Fibroblast of peridontal ligament (primary cell): ENCODE data around the gene KRTAP1-4.
"Not testable (repeated sequence)": the region's sequence is repeated elsewhere in the genome, so short reads cannot be mapped to it uniquely, and the experiment has no call there.

Experiments
- DNase-seq: peaks from one replicate; pipeline ENCODE4 v3.0.0-alpha.2; 2010; ENCODE audit errors: extremely low read depth

Gene KRTAP1-4

DNA sequence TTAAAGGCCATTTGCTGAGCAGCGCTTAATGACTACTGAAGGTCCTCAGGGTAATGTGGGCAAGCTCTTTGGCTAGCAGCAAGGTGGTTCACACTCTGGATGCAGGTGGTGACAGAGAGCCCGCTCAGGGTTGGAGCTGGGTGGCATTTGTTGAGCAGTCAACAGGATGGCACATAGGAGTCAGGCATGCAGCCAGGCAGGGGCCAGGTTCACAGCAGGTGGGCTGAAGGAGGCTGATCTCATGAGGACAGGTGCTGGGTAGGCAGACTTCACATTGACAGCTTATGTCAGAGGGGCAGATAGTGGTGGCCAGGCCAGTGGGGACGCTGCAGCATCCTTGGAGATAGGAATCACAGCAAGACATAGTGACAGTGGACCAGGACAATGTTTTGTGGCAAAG lies 25.6 kb downstream of the KRTAP1-4 start:
- DNase-seq = no peak

- DNase-seq = peak; percentile 54
Observed at GRCh38 chr17:41003926-41004325, 26.1 kb downstream of the KRTAP1-4 start.

GRCh38 chr17:41002814-41003213 lies 27.2 kb downstream of the KRTAP1-4 start:
- DNase-seq = no peak

GRCh38 chr17:41001795-41002194 lies 28.2 kb downstream of the KRTAP1-4 start:
- DNase-seq = no peak

DNA sequence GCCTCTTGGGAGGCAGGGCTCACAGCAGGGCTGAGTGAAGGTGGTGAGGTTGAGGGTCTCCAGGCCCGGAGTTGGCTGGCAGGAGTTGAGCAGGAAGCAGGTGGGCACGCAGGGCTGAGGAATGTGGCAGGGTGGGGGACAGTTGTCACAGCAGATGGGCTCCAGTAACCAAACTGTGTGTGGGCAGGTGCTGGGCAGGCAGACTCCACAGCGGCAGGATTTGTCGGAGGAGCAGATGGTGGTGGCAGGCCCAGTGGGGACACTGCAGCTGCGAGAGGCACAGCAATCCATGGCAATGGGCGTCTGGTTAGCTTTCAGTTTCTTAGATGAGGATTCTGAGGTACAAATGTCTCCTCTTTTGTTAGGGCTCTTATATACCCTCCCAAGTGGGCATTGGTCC lies 30.4 kb downstream of the KRTAP1-4 start, which contains the start of gene KRTAP3-2:
KRTAP3-2 (minus strand) TSS at position 344 of the 400 bp plus-strand sequence; CDS start at position 291, 53 bp downstream.
- not testable (repeated sequence) for DNase-seq

- no peak for DNase-seq
Observed at GRCh38 chr17:40997361-40997760, 32.6 kb downstream of the KRTAP1-4 start.

DNA sequence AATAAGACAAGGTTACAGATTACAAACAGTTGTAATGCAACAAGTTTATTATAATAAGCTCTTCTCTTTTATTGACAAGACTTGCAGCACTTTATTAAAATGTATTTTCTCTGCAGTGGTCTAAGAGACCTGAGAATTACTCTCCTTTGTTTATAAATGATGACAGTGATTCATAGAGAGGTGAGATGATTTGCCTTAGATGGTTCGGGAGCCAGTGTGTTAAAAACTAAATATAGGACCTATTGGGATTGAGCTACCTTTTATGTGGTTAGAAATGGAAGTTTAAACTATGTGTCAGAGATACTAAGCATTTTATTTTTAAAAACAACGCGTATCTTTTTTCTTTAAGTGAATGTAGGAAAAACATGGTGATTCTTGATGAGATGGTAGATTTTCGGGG lies 33.2 kb downstream of the KRTAP1-4 start:
- no peak for DNase-seq

DNA sequence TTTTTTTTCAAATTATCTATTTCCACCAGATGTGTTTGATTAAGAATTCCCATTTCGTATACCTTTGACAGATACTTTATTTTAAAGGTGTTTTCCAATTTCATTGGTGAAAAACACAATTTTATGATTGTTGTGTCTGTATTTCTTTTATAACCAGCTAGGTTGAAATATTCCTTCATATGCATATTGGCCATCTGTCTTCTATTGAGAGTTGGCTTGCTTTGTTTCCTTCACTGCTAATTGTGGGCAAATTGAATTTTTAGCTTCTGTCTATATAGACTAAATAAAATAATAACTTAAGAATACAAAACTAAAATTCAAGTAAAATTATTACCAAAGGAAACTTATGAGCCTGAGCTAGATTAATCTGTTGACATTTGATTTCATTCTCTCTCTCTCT lies 34.9 kb downstream of the KRTAP1-4 start:
- DNase-seq = no peak

DNA sequence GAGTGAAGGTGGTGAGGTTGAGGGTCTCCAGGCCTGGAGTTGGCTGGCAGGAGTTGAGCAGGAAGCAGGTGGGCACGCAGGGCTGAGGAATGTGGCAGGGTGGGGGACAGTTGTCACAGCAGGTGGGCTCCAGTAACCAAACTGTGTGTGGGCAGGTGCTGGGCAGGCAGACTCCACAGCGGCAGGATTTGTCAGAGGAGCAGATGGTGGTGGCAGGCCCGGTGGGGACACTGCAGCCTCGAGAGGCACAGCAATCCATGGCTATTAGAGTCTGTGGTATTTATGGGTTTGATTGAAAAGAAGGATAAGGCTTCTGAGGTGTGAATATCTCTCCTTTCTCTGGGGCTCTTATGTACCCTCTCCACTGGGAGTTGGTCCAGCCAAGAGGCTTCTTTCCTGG lies 36.2 kb downstream of the KRTAP1-4 start, which contains the start of gene KRTAP3-3:
KRTAP3-3 (minus strand) TSS at position 326 of the 400 bp plus-strand sequence; CDS start at position 259, 67 bp downstream.
- DNase-seq = no peak

DNA sequence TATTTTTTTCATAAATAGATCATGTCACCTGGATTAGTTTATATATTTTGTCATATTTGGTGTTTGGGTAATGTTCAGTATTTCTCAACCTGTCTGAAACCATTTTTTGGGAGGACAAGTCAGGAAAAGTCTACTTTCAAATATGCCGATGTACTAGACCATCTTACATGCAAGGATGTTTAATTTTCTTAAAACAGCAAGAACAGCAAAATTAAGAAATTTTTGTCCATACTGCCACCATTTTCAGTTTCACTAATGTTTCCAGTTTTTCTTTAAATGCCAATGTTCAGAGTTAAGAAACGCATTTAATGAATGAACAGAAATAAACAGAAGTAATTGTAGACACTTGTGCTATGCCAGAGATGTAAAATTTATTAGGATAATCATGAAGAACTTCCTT lies 36.9 kb downstream of the KRTAP1-4 start:
- no peak for DNase-seq

DNA sequence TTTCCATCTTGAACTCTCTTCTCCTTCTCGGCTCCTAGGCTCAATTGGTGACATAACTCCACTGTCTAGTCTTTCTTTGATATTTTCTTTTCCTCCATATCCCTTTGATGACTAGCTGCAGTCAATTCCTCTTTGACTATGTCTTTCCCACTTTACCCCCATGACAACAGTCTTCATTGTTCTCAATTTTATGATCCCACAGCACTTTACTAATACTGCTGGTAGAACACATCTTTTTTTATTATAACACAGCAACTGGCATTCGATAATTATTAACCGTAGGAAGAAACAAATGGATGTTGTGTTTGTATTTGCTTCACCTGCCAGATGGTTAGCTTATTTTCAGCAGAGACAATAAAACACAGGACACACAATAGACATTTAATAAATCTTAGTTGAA lies 37.3 kb downstream of the KRTAP1-4 start:
- no peak for DNase-seq

DNA sequence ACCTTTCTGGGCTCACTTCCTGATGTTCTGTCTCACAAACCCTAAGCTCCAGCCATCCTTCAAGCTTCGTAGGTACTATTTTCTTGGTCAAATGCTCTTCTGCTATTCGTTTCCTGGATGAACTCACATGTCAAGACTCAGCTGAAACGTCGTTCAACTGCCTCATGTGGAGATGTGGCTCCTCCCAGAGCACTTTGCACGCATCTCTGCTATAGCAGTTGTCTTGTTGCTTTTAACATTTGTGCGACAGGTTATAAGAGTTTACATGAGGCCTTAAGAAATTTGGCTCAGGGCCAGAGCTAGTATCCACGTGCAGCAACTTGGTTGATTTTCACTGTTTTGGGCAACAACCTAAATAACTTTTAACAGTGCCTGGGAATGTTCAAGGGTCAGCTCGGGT lies 43.1 kb downstream of the KRTAP1-4 start:
- DNase-seq = no peak

- no peak for DNase-seq
Observed at GRCh38 chr17:40984226-40984625, 45.8 kb downstream of the KRTAP1-4 start, which contains the start of gene KRT40. KRT40 (minus strand) TSS chr17:40984326; CDS start chr17:40984273, 53 bp downstream.

- no peak for DNase-seq
Observed at GRCh38 chr17:40981115-40981514, 48.9 kb downstream of the KRTAP1-4 start.

DNA sequence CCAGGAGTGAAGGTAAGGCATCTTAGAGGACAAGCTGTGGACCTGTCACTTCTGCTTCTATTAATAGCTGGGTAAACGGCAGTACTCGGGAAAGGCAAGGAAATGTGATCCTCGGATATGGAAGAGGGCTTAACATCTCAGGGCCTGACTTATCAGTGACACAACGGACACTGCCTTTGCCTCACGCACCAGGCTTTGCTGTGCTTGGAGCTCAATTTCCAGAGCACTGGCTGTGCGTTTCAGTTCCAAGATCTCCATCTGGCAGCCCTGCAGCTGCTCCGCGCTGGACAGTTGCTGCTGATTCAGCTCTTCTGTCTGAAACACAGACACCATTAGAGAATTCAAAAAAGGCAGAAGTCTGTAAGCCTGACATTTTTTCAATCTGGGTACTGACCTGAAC lies 49.4 kb downstream of the KRTAP1-4 start:
- no peak for DNase-seq

DNA sequence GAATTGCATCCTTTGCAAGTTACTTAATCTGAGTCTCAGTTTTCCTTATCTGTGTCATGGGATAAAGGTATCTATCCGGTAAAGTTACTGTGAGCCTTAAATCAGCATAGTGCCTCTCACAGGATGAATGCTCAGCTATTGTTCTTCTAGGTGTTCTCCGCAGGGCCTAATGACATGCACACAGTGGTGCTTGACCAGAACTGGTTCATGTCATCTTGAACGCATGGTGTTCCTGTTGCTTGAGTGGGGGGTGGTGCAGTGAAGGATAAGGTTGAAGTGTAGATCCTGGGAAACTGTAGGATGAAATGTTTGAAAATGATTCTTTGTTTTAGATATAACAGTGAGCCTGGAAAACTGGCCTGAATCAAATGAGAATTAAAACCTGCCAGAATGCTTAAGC lies 49.9 kb downstream of the KRTAP1-4 start:
- no peak for DNase-seq
